K562 (cell line): ENCODE data around the gene ZC3H18. TPM values are rescaled to one million over a fixed set of nuclear protein-coding genes. Genes with fewer than 3 reads are reported as not detected.

Experiments used
- HDAC2 ChIP-seq: fragments of 450-650 bp; IDR thresholded peaks from 2 replicates; pipeline ENCODE4 v1.6.1; 2016; ENCODE audit warnings: mild to moderate bottlenecking
- LCOR ChIP-seq: sonication (generic); formaldehyde crosslinking; IDR thresholded peaks from 2 replicates; pipeline ENCODE4 v1.8.0; 2022; ENCODE audit warnings: mild to moderate bottlenecking, missing genetic modification reagents
- PHB ChIP-seq: fragments of 250-450 bp; sonication (Bioruptor Pico); IDR thresholded peaks from 2 replicates; pipeline ENCODE4 v1.5.0; 2021
- SP2 ChIP-seq: IDR thresholded peaks from 2 replicates; pipeline ENCODE4 v1.6.1; 2011; ENCODE audit warnings: mild to moderate bottlenecking, low read depth, low read length, moderate library complexity; ENCODE audit not compliant: poor library complexity, severe bottlenecking; ENCODE audit errors: extremely low read depth
- ZBTB34 ChIP-seq: fragments of 250-450 bp; sonication (Bioruptor Pico); IDR thresholded peaks from 2 replicates; pipeline ENCODE4 v1.8.0; 2021; ENCODE audit warnings: mild to moderate bottlenecking, moderate library complexity
- ZNF24 ChIP-seq: fragments of 450-650 bp; IDR thresholded peaks from 2 replicates; pipeline ENCODE4 v1.6.1; 2016
- ZNF707 ChIP-seq: fragments of 250-450 bp; sonication (Bioruptor Pico); conservative IDR thresholded peaks from 2 replicates; pipeline ENCODE4 v1.8.0; 2022; ENCODE audit warnings: inconsistent platforms, mild to moderate bottlenecking, moderate library complexity
- polyA plus RNA-seq, 8 experiments: library from polyadenylated mRNA; depleted of rRNA in 4 of 8; stranded (reverse) in 5 of 8; unstranded in 3 of 8; fragments of >200 nt; fragmentation: Nextera tagmentation in 2 of 8; fragmentation: Illumina TruSeq in 1 of 8; extraction: Ambion mirVana in 2 of 8; extraction: Trizol in 1 of 8; gene quantifications; 2 replicates each; pipeline versions ENCODE4 v1.2.1 to v1.2.3, GENCODE V29; 2011 to 2014; ENCODE audit warnings: inconsistent platforms in 1 of 8, missing spikeins in 1 of 8
- total RNA-seq, 7 experiments: library from RNA; depleted of rRNA in 6 of 7; stranded (reverse); fragments of >200 nt in 6 of 7; fragmentation: Illumina TruSeq in 2 of 7; extraction: Trizol in 2 of 7; gene quantifications; 2 replicates each; pipeline versions ENCODE4 v1.2.1 to v1.2.3, GENCODE V29; 2011 to 2021; ENCODE audit warnings: low replicate concordance in 1 of 7
- TF ChIP-seq, protein P1 (sequence below): fragments of 450-650 bp; IDR thresholded peaks from 2 replicates; pipeline ENCODE4 v1.6.1; 2016; ENCODE audit warnings: mild to moderate bottlenecking, moderate library complexity
- TF ChIP-seq, protein P2 (sequence below): fragments of 250-450 bp; sonication (Bioruptor Pico); IDR thresholded peaks from 2 replicates; pipeline ENCODE4 v1.8.0; 2022; ENCODE audit warnings: inconsistent platforms, mild to moderate bottlenecking, moderate library complexity, borderline replicate concordance
- TF ChIP-seq, protein P3 (sequence below): fragments of 450-650 bp; IDR thresholded peaks from 2 replicates; pipeline ENCODE4 v1.6.1; 2018; ENCODE audit warnings: mild to moderate bottlenecking, low read depth; ENCODE audit not compliant: partially characterized antibody
- TF ChIP-seq, protein P4 (sequence below): fragments of 450-650 bp; formaldehyde crosslinking; IDR thresholded peaks from 2 replicates; pipeline ENCODE4 v1.4.0; 2022; ENCODE audit warnings: missing genetic modification characterization

ZC3H18 gene
- total and polyA plus RNA-seq, 9 of the 15 experiments (the other 6 are each of a cell fraction or from before 2014, with no cell fraction given): 1.7 to 88.7 (median 26.9) TPM

DNA sequence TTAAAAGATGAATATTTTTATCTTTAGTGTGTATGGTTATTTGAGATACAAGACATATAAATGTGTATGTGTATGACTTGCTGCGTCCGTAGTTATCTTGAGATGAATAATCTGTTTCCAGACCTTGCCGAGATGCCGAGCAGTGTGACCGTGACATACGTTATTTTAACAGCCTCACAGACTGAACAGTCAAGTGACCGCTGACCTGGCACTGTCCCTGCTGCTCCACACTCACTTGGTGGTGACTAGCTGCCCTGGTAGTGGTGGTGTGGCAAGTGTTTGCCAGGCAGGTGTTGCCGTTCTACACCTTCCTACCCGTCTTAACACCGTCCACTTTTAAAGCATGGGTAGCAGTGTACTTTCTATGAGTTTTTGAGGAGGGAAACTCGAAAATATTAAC lies 5.0 kb downstream of the ZC3H18 start (continued):
- TF ChIP-seq, protein P1, sequence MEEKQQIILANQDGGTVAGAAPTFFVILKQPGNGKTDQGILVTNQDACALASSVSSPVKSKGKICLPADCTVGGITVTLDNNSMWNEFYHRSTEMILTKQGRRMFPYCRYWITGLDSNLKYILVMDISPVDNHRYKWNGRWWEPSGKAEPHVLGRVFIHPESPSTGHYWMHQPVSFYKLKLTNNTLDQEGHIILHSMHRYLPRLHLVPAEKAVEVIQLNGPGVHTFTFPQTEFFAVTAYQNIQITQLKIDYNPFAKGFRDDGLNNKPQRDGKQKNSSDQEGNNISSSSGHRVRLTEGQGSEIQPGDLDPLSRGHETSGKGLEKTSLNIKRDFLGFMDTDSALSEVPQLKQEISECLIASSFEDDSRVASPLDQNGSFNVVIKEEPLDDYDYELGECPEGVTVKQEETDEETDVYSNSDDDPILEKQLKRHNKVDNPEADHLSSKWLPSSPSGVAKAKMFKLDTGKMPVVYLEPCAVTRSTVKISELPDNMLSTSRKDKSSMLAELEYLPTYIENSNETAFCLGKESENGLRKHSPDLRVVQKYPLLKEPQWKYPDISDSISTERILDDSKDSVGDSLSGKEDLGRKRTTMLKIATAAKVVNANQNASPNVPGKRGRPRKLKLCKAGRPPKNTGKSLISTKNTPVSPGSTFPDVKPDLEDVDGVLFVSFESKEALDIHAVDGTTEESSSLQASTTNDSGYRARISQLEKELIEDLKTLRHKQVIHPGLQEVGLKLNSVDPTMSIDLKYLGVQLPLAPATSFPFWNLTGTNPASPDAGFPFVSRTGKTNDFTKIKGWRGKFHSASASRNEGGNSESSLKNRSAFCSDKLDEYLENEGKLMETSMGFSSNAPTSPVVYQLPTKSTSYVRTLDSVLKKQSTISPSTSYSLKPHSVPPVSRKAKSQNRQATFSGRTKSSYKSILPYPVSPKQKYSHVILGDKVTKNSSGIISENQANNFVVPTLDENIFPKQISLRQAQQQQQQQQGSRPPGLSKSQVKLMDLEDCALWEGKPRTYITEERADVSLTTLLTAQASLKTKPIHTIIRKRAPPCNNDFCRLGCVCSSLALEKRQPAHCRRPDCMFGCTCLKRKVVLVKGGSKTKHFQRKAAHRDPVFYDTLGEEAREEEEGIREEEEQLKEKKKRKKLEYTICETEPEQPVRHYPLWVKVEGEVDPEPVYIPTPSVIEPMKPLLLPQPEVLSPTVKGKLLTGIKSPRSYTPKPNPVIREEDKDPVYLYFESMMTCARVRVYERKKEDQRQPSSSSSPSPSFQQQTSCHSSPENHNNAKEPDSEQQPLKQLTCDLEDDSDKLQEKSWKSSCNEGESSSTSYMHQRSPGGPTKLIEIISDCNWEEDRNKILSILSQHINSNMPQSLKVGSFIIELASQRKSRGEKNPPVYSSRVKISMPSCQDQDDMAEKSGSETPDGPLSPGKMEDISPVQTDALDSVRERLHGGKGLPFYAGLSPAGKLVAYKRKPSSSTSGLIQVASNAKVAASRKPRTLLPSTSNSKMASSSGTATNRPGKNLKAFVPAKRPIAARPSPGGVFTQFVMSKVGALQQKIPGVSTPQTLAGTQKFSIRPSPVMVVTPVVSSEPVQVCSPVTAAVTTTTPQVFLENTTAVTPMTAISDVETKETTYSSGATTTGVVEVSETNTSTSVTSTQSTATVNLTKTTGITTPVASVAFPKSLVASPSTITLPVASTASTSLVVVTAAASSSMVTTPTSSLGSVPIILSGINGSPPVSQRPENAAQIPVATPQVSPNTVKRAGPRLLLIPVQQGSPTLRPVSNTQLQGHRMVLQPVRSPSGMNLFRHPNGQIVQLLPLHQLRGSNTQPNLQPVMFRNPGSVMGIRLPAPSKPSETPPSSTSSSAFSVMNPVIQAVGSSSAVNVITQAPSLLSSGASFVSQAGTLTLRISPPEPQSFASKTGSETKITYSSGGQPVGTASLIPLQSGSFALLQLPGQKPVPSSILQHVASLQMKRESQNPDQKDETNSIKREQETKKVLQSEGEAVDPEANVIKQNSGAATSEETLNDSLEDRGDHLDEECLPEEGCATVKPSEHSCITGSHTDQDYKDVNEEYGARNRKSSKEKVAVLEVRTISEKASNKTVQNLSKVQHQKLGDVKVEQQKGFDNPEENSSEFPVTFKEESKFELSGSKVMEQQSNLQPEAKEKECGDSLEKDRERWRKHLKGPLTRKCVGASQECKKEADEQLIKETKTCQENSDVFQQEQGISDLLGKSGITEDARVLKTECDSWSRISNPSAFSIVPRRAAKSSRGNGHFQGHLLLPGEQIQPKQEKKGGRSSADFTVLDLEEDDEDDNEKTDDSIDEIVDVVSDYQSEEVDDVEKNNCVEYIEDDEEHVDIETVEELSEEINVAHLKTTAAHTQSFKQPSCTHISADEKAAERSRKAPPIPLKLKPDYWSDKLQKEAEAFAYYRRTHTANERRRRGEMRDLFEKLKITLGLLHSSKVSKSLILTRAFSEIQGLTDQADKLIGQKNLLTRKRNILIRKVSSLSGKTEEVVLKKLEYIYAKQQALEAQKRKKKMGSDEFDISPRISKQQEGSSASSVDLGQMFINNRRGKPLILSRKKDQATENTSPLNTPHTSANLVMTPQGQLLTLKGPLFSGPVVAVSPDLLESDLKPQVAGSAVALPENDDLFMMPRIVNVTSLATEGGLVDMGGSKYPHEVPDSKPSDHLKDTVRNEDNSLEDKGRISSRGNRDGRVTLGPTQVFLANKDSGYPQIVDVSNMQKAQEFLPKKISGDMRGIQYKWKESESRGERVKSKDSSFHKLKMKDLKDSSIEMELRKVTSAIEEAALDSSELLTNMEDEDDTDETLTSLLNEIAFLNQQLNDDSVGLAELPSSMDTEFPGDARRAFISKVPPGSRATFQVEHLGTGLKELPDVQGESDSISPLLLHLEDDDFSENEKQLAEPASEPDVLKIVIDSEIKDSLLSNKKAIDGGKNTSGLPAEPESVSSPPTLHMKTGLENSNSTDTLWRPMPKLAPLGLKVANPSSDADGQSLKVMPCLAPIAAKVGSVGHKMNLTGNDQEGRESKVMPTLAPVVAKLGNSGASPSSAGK: no peak
- no peak for TF ChIP-seq LCOR (CRISPR knock-in tag)
- no peak for TF ChIP-seq PHB (CRISPR knock-in tag)
- TF ChIP-seq, protein P2, sequence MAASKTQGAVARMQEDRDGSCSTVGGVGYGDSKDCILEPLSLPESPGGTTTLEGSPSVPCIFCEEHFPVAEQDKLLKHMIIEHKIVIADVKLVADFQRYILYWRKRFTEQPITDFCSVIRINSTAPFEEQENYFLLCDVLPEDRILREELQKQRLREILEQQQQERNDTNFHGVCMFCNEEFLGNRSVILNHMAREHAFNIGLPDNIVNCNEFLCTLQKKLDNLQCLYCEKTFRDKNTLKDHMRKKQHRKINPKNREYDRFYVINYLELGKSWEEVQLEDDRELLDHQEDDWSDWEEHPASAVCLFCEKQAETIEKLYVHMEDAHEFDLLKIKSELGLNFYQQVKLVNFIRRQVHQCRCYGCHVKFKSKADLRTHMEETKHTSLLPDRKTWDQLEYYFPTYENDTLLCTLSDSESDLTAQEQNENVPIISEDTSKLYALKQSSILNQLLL (CRISPR knock-in tag): no peak
- TF ChIP-seq, protein P3, sequence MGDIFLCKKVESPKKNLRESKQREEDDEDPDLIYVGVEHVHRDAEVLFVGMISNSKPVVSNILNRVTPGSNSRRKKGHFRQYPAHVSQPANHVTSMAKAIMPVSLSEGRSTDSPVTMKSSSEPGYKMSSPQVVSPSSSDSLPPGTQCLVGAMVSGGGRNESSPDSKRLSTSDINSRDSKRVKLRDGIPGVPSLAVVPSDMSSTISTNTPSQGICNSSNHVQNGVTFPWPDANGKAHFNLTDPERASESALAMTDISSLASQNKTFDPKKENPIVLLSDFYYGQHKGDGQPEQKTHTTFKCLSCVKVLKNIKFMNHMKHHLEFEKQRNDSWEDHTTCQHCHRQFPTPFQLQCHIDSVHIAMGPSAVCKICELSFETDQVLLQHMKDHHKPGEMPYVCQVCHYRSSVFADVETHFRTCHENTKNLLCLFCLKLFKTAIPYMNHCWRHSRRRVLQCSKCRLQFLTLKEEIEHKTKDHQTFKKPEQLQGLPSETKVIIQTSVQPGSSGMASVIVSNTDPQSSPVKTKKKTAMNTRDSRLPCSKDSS: no peak
- no peak for TF ChIP-seq ZNF707 (CRISPR knock-in tag)
- TF ChIP-seq, protein P4, sequence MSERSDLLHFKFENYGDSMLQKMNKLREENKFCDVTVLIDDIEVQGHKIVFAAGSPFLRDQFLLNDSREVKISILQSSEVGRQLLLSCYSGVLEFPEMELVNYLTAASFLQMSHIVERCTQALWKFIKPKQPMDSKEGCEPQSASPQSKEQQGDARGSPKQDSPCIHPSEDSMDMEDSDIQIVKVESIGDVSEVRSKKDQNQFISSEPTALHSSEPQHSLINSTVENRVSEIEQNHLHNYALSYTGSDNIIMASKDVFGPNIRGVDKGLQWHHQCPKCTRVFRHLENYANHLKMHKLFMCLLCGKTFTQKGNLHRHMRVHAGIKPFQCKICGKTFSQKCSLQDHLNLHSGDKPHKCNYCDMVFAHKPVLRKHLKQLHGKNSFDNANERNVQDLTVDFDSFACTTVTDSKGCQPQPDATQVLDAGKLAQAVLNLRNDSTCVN (CRISPR knock-in tag): no peak
- TF ChIP-seq ZBTB34: no peak
- TF ChIP-seq SP2: no peak
- no peak for TF ChIP-seq ZNF24
- TF ChIP-seq HDAC2: no peak
